Muscle layer of duodenum (tissue), 2 donors: Measurements from ENCODE around the gene NPLOC4.

Experiments
- H3K27ac ChIP-seq: one replicate; pipeline ENCODE4 v1.7.0; 2013; ENCODE audit warnings: mild to moderate bottlenecking, low read length
- H3K27me3 ChIP-seq: one replicate; pipeline ENCODE4 v1.7.0; 2013; ENCODE audit warnings: low read depth, mild to moderate bottlenecking, control low read depth, low read length
- H3K36me3 ChIP-seq, 2 donors: one replicate each; pipeline ENCODE4 v1.7.0; 2013; ENCODE audit warnings: low read length in 2 of 2, control low read depth in 1 of 2, mild to moderate bottlenecking in 1 of 2; ENCODE audit not compliant: insufficient read depth in 2 of 2, control insufficient read depth in 1 of 2
- H3K4me1 ChIP-seq, 2 donors: one replicate each; pipeline ENCODE4 v1.7.0; 2013; ENCODE audit warnings: low read length in 2 of 2, mild to moderate bottlenecking in 2 of 2, control low read depth in 1 of 2, moderate library complexity in 1 of 2; ENCODE audit not compliant: insufficient read depth in 2 of 2, control insufficient read depth in 1 of 2
- H3K4me3 ChIP-seq, 2 donors: one replicate each; pipeline ENCODE4 v1.7.0; 2013; ENCODE audit warnings: low read length in 2 of 2, low read depth in 1 of 2, mild to moderate bottlenecking in 1 of 2
- H3K9me3 ChIP-seq, 2 donors: one replicate each; pipeline ENCODE4 v1.7.0; 2013; ENCODE audit warnings: low read length in 2 of 2, control low read depth in 1 of 2, mild to moderate bottlenecking in 1 of 2; ENCODE audit not compliant: control insufficient read depth in 1 of 2
- donor health status: healthy.

The NPLOC4 gene

DNA sequence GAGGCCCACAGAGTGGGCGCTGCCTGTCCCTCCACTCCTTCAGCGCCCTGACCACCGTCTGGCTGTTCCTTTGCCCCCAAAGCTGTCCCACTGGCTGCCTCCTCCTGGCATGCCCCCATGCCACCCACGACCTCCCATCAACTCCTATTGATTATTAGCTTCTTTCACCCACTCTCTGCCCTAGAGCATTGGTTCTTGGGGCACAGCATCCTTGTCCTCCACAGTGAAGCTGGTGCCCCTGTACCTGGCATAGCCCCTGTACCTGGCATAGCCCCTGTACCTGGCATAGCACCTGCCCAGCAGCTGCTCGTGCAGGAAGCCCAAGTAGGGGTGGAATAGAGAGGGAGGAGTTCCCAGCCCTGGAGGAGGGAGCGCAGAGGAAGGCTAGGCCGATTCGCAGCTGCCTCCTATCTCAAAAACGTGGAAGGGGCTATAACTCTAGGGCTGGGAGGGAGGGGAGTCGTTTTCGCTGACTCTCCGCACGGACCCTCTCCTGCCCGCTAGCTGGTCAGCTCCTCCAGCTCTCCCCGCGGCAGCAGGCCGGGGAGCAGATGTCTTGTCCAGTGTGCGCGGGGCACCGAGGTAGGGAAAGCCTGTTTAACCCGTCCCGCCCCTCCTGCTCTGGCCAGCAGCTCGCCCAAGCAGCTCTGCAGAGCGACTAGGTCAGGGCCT lies 118.7 kb downstream of the NPLOC4 start:
- Histone ChIP-seq H3K4me1 (peaks cover 9 to 47% of the 10 kb centered on the region in 2 donors), H3K27me3 (peaks cover 1% of the 10 kb centered on the region), H3K27ac (no peak overlapping the region), H3K9me3 (no peaks in the 10 kb centered on the region), H3K4me3 (peak overlapping the region; percentile 26 to 89), H3K36me3 (no peaks in the 10 kb centered on the region)

- peak overlapping the region; percentile 23 for H3K27ac ChIP-seq
- H3K9me3 ChIP-seq = no peaks in the 10 kb centered on the region
- H3K36me3 ChIP-seq = no peaks in the 10 kb centered on the region
- H3K4me1 ChIP-seq = peaks cover 9 to 47% of the 10 kb centered on the region in 2 donors
- H3K4me3 ChIP-seq = peak overlapping the region; percentile 3 to 89
- H3K27me3 ChIP-seq = no peaks in the 10 kb centered on the region
These were observed 119.4 kb downstream of the NPLOC4 start for GRCh38 chr17:81517339-81518112.

- H3K9me3 ChIP-seq = no peaks in the 10 kb centered on the region
- no peaks in the 10 kb centered on the region for H3K27me3 ChIP-seq
- H3K4me1 ChIP-seq = peaks cover 9 to 47% of the 10 kb centered on the region in 2 donors
- peak overlapping the region; percentile 23 for H3K27ac ChIP-seq
- peak overlapping the region; percentile 64 to 89 for H3K4me3 ChIP-seq
- peaks cover 0 to 3% of the 10 kb centered on the region in 2 donors for H3K36me3 ChIP-seq
These were observed 119.9 kb downstream of the NPLOC4 start for GRCh38 chr17:81517009-81517338.

GRCh38 chr17:81516439-81516838 lies 120.5 kb downstream of the NPLOC4 start:
- no peaks in the 10 kb centered on the region for H3K9me3 ChIP-seq
- H3K4me1 ChIP-seq = peaks cover 9 to 47% of the 10 kb centered on the region in 2 donors
- peak overlapping the region; percentile 56 for H3K27ac ChIP-seq
- H3K27me3 ChIP-seq = no peaks in the 10 kb centered on the region
- peaks cover 3 to 8% of the 10 kb centered on the region in 2 donors for H3K36me3 ChIP-seq
- H3K4me3 ChIP-seq = peak overlapping the region; percentile 64 to 89

GRCh38 chr17:81515530-81516041 lies 121.3 kb downstream of the NPLOC4 start:
- Histone ChIP-seq H3K4me3 (peak overlapping the region; percentile 71 to 89), H3K27ac (peak overlapping the region; percentile 79), H3K27me3 (no peaks in the 10 kb centered on the region), H3K36me3 (peaks cover 12 to 17% of the 10 kb centered on the region in 2 donors), H3K4me1 (peaks cover 9 to 47% of the 10 kb centered on the region in 2 donors), H3K9me3 (no peaks in the 10 kb centered on the region)

DNA sequence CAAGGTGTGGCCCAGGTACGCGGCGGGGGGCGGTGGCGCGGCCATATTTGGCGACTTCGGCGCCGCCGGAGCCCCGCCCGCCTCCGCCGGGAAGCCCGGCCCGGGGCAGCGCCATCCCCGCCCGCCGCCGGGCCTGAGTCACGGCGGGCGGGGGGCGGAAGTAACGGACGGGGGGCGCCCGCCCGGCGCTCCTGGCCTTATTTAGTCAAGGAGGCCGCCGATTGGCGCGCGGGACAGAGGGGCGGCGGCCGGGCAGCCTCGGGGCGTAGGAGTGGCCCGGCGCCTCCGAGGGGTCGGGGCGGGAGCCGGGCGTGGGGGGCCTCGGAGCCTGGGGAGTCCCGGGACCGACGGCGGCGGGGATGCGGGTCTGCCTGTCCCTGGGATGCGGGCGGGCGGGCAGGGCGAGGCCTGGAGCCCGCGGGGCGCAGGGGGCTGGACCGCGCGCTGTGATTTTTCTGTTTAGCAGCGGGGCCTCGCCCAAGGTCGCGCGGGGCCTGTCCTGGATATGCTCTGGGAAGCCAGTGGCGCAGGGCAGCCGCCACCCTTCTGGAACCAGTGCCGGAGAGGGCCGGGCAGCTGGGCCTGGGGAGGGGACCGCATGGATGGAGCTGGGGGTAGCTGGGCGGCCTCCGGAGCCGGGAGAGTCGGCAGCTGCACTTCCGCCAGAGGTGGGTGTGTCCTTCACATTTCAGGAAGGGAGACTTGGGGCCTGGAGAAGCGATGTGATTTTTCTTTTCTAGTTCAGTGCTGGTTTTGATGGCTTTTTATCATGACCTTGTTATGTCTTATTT lies 122.0 kb downstream of the NPLOC4 start:
- H3K36me3 ChIP-seq = peaks cover 18 to 23% of the 10 kb centered on the region in 2 donors
- H3K27me3 ChIP-seq = no peaks in the 10 kb centered on the region
- peak overlapping the region; percentile 71 to 89 for H3K4me3 ChIP-seq
- H3K27ac ChIP-seq = peak overlapping the region; percentile 97
- peaks cover 9 to 47% of the 10 kb centered on the region in 2 donors for H3K4me1 ChIP-seq
- H3K9me3 ChIP-seq = no peaks in the 10 kb centered on the region

- peaks cover 9 to 43% of the 10 kb centered on the region in 2 donors for H3K4me1 ChIP-seq
- peaks cover 23 to 28% of the 10 kb centered on the region in 2 donors for H3K36me3 ChIP-seq
- H3K27me3 ChIP-seq = no peaks in the 10 kb centered on the region
- H3K9me3 ChIP-seq = no peaks in the 10 kb centered on the region
- peak overlapping the region; percentile 60 to 89 for H3K4me3 ChIP-seq
- peak overlapping the region; percentile 97 for H3K27ac ChIP-seq
These were observed 122.5 kb downstream of the NPLOC4 start for GRCh38 chr17:81514489-81514738.

GRCh38 chr17:81513753-81514488 lies 123.0 kb downstream of the NPLOC4 start:
- Histone ChIP-seq H3K27me3 (no peaks in the 10 kb centered on the region), H3K27ac (peak overlapping the region; percentile 97), H3K4me3 (peak overlapping the region; percentile 60 to 89), H3K4me1 (peaks cover 9 to 43% of the 10 kb centered on the region in 2 donors), H3K36me3 (peaks cover 28 to 33% of the 10 kb centered on the region in 2 donors), H3K9me3 (no peaks in the 10 kb centered on the region)

DNA sequence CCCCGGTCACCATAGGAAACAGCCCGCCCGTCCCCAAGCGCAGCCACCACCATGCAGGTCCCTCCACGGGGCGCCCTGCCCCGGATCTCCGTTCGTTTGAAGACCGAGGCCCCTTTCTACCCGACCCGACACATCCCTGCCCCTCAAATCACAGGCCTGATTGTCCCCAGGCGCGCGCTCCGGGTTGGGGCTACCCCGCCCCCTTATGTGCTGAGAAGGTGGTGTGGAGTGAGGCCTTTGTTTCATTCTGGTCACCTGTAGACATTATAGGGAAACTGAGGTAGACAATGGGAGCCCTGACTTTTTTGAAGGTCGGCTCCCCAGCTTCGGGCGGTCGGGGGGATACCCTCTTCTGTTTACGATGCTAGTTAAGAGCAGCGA lies 123.5 kb downstream of the NPLOC4 start:
- H3K4me3 ChIP-seq = peak overlapping the region; percentile 60 to 89
- no peaks in the 10 kb centered on the region for H3K27me3 ChIP-seq
- peak overlapping the region; percentile 97 for H3K27ac ChIP-seq
- peaks cover 31 to 37% of the 10 kb centered on the region in 2 donors for H3K36me3 ChIP-seq
- no peaks in the 10 kb centered on the region for H3K9me3 ChIP-seq
- peaks cover 9 to 43% of the 10 kb centered on the region in 2 donors for H3K4me1 ChIP-seq

- peaks cover 5 to 38% of the 10 kb centered on the region in 2 donors for H3K4me1 ChIP-seq
- no peaks in the 10 kb centered on the region for H3K9me3 ChIP-seq
- H3K4me3 ChIP-seq = peak within 1 kb of the TSS; percentile 94 to 100
- H3K27ac ChIP-seq = peak within 1 kb of the TSS; percentile 97
- H3K36me3 ChIP-seq = peaks cover 31 to 37% of the 10 kb centered on the region in 2 donors
- no peaks in the 10 kb centered on the region for H3K27me3 ChIP-seq
These were observed 124.1 kb downstream of the NPLOC4 start, which contains the start of gene ACTG1 for GRCh38 chr17:81512562-81513371. Gene ACTG1 (minus strand): TSS chr17:81512799. CDS start chr17:81512354, 445 bp downstream.
